Measurements from ENCODE around the gene POU6F2. TPM values are rescaled to one million over a fixed set of nuclear protein-coding genes. Genes with fewer than 3 reads are reported as not detected.

Gene POU6F2
- total and polyA plus RNA-seq, 4 donors: 0.38 to 1.9 (median 1.5) TPM; not detected in 1

DNA sequence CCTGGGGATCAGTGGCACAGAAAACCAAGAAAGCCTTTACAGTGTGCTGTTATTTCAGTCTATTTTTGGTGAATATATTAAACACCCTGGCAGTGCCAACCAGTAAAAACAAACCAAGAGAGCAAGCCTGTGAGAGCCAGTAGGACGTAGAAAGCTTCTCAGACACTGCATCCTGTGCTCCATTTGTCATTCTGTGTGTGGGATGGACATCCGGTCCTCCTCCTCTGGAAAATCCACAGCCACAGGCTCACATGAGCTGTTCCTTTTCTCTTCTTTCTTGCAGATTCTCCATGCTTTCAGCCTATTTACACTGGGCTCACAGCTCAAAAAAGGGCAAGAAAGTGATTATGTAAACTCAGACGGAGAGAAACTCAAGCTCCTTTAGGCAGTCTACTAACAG is 468.8 kb downstream of the POU6F2 start:
- 22 to 24% methylated on average over 3 of the region's 3 CpGs for WGBS, 2 donors

DNA sequence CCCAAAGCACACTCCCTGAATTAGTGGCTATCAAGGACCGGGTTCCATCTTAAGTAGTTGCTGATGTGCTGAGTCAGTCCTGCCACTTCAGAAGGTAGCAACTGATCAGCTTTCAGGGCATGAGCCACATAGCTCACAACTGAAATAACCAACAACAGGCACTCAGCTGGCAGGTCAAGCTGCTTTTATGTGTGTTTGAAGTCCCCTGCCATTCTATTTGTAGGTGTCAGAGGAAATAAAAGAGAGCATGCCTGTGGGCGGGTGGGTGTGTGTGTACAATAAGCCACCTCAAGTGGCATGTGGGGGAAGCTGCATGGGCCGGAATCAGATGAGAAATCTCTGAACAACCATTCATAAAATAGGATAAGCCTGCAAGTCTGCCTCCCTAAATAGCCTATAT is 474.2 kb downstream of the POU6F2 start:
- intact Hi-C loops (cut with DNase I): no loop called here
- ATAC-seq (ENCODE audit: low FRiP score) (no peak), DNase-seq (no peak)
- Histone ChIP-seq H3K36me3 (ENCODE audit: control insufficient read depth in 1 of 2, insufficient read depth in 2 of 2, low read length in 1 of 2) (no peaks in the 10 kb centered on the region), H3K4me3 (ENCODE audit: low read length in 2 of 2) (no peak overlapping the region), H3K27ac (ENCODE audit: low read depth in 1 of 2, low read length in 2 of 2) (no peak overlapping the region), H3K9me3 (ENCODE audit: control insufficient read depth, low read length) (no peaks in the 10 kb centered on the region), H3K4me1 (ENCODE audit: control insufficient read depth in 1 of 2, insufficient read depth in 2 of 2, low read length in 2 of 2) (no peaks in the 10 kb centered on the region), H3K27me3 (ENCODE audit: control insufficient read depth in 1 of 2, insufficient read depth in 2 of 2, low read length in 1 of 2) (no peaks in the 10 kb centered on the region)
- whole genome bisulfite sequencing, 2 donors: 74 to 76% methylated on average over 3 of the region's 3 CpGs

More for the DNA sequence above, 468.8 kb downstream of the POU6F2 start:
- Histone ChIP-seq H3K9me3 (ENCODE audit: control insufficient read depth, low read length) (no peaks in the 10 kb centered on the region), H3K36me3 (ENCODE audit: control insufficient read depth in 1 of 2, insufficient read depth in 2 of 2, low read length in 1 of 2) (no peaks in the 10 kb centered on the region), H3K27ac (ENCODE audit: low read depth in 1 of 2, low read length in 2 of 2) (no peak overlapping the region), H3K4me3 (ENCODE audit: low read length in 2 of 2) (no peak overlapping the region), H3K27me3 (ENCODE audit: control insufficient read depth in 1 of 2, insufficient read depth in 2 of 2, low read length in 1 of 2) (no peaks in the 10 kb centered on the region), H3K4me1 (ENCODE audit: control insufficient read depth in 1 of 2, insufficient read depth in 2 of 2, low read length in 2 of 2) (no peaks in the 10 kb centered on the region)
- DNase-seq: no peak
- intact Hi-C loops (cut with DNase I): no loop called here
- no peak for ATAC-seq (ENCODE audit: low FRiP score)

DNA sequence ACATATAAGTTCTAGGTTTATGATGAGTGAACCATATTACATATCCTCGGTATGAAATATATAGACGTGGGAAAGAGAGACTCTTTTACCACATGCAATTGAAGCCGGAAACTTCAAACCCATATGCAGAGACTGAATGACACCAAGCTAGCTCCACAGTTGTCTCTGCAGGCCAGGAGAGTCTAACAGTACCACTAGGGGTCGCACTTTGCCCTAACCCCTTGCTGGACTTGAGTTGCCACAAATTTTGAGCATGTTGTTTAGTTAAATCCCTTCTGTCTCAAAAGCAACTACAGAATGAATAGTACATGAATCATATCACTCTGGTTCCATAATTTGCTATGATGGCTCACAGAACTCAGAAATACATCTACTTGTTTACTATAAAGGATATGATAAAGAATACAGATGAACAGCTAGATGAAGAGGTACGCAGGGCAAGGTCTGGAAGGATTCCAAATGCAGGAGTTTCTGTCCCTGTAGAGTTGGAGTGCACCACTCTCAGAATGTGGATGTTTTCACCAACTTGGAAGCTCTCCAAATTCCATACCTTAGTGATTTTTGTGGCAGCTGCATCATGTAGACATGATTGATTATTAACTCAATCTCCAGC is 476.1 kb downstream of the POU6F2 start:
- DNase-seq: no peak
- WGBS, 2 donors: 48 to 49% methylated on average over 5 of the region's 5 CpGs
- intact Hi-C loops (cut with DNase I): no loop called here
- Histone ChIP-seq H3K9me3 (ENCODE audit: control insufficient read depth, low read length) (no peaks in the 10 kb centered on the region), H3K4me3 (ENCODE audit: low read length in 2 of 2) (no peak overlapping the region), H3K36me3 (ENCODE audit: control insufficient read depth in 1 of 2, insufficient read depth in 2 of 2, low read length in 1 of 2) (no peaks in the 10 kb centered on the region), H3K4me1 (ENCODE audit: control insufficient read depth in 1 of 2, insufficient read depth in 2 of 2, low read length in 2 of 2) (no peaks in the 10 kb centered on the region), H3K27me3 (ENCODE audit: control insufficient read depth in 1 of 2, insufficient read depth in 2 of 2, low read length in 1 of 2) (no peaks in the 10 kb centered on the region), H3K27ac (ENCODE audit: low read depth in 1 of 2, low read length in 2 of 2) (no peak overlapping the region)
- ATAC-seq (ENCODE audit: low FRiP score): no peak

DNA sequence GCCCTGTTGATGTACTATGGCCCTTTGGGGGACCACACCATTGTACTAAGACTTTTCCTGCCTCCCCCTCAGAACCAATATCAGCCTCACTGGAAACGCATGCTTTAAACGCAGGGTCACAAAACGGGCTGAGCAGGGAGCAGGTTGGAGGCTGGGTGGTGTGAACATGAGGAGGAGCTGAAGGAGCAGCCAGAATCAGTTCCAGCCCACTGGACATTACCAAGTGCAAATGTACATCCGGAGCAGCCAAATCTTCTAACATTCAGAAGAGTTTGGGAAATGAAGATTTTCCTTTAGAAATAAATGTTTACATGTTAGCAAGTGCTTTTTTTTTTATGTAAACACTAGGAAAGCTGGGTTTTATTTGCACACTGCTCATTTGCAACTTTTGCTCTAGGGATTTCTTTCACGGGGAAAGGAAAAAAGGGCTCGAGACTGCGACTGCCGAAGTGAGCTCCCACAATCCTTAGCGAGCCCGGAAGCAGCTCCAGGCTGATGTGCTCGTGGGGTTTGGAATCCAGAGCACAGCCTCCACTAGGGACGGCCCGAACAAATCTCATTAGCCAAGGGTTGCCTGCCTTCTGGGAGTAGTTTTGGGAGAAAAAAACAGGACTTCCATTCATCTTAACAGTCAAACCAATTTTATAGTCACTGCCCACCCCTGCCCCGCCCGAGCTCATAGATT is 480.5 kb downstream of the POU6F2 start:
- H3K27ac ChIP-seq (ENCODE audit: low read depth in 1 of 2, low read length in 2 of 2): no peak overlapping the region
- H3K4me3 ChIP-seq (ENCODE audit: low read length in 2 of 2): no peak overlapping the region
- intact Hi-C loops (cut with DNase I): no loop called here
- no peak for DNase-seq
- H3K27me3 ChIP-seq (ENCODE audit: control insufficient read depth in 1 of 2, insufficient read depth in 2 of 2, low read length in 1 of 2): no peaks in the 10 kb centered on the region
- ATAC-seq (ENCODE audit: low FRiP score): no peak
- no peaks in the 10 kb centered on the region for H3K4me1 ChIP-seq (ENCODE audit: control insufficient read depth in 1 of 2, insufficient read depth in 2 of 2, low read length in 2 of 2)
- 55 to 56% methylated on average over 15 of the region's 15 CpGs for WGBS, 2 donors
- H3K9me3 ChIP-seq (ENCODE audit: control insufficient read depth, low read length): no peaks in the 10 kb centered on the region
- H3K36me3 ChIP-seq (ENCODE audit: control insufficient read depth in 1 of 2, insufficient read depth in 2 of 2, low read length in 1 of 2): no peaks in the 10 kb centered on the region

DNA sequence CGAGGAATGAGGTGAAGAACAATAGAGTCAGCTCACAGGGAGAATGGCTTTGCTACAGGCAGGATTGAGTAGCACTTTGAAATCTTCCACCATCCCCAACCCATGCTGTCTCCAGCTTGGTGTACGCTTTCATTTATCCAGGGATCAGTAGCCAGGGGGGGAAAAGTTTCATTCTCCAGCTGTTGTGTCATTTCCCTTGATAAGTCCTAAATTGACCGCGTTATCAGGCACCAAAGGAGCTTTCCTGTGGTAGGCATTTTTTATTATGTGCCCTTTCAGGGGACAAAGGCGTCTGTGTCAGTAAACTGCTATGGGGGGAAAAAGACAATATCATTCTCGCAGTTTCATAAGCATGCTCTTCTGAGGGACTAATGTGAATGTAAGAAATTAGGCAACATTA is 481.9 kb downstream of the POU6F2 start:
- DNase-seq: no peak
- intact Hi-C loops (cut with DNase I): loop anchor here in 1 of 2 donors (10.0 kb wide), 1 partner anchor 385 kb away; no protein-coding TSS in a partner anchor
- WGBS, 2 donors: 61 to 66% methylated on average over 6 of the region's 6 CpGs
- Histone ChIP-seq H3K36me3 (ENCODE audit: control insufficient read depth in 1 of 2, insufficient read depth in 2 of 2, low read length in 1 of 2) (no peaks in the 10 kb centered on the region), H3K27me3 (ENCODE audit: control insufficient read depth in 1 of 2, insufficient read depth in 2 of 2, low read length in 1 of 2) (no peaks in the 10 kb centered on the region), H3K4me1 (ENCODE audit: control insufficient read depth in 1 of 2, insufficient read depth in 2 of 2, low read length in 2 of 2) (no peaks in the 10 kb centered on the region), H3K27ac (ENCODE audit: low read depth in 1 of 2, low read length in 2 of 2) (no peak overlapping the region), H3K4me3 (ENCODE audit: low read length in 2 of 2) (no peak overlapping the region), H3K9me3 (ENCODE audit: control insufficient read depth, low read length) (no peaks in the 10 kb centered on the region)
- no peak for ATAC-seq (ENCODE audit: low FRiP score)

DNA sequence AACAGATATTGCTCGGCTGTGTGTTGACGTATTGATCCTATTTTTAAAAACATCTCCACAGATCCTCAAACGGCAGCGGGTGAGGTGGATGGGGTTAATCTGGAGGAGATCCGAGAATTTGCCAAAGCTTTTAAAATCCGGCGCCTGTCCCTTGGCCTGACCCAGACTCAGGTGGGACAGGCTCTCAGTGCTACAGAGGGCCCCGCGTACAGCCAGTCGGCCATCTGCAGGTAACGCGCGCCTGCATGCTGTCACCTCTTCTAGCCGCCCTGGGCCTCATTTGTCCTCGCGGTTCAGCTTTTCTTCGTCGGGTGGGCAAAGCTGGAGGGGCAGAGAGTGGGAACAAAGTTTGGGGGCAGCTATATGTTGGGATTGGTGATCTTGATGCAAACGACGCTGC is 482.8 kb downstream of the POU6F2 start:
- Histone ChIP-seq H3K9me3 (ENCODE audit: control insufficient read depth, low read length) (no peaks in the 10 kb centered on the region), H3K36me3 (ENCODE audit: control insufficient read depth in 1 of 2, insufficient read depth in 2 of 2, low read length in 1 of 2) (no peaks in the 10 kb centered on the region), H3K4me1 (ENCODE audit: control insufficient read depth in 1 of 2, insufficient read depth in 2 of 2, low read length in 2 of 2) (no peaks in the 10 kb centered on the region), H3K27me3 (ENCODE audit: control insufficient read depth in 1 of 2, insufficient read depth in 2 of 2, low read length in 1 of 2) (no peaks in the 10 kb centered on the region), H3K27ac (ENCODE audit: low read depth in 1 of 2, low read length in 2 of 2) (no peak overlapping the region), H3K4me3 (ENCODE audit: low read length in 2 of 2) (no peak overlapping the region)
- ATAC-seq (ENCODE audit: low FRiP score) (no peak), DNase-seq (no peak)
- WGBS, 2 donors: 92 to 94% methylated on average over 20 of the region's 20 CpGs
- intact Hi-C loops (cut with DNase I): loop anchor here in 1 of 2 donors (10.0 kb wide), 1 partner anchor 386 kb away; no protein-coding TSS in a partner anchor

DNA sequence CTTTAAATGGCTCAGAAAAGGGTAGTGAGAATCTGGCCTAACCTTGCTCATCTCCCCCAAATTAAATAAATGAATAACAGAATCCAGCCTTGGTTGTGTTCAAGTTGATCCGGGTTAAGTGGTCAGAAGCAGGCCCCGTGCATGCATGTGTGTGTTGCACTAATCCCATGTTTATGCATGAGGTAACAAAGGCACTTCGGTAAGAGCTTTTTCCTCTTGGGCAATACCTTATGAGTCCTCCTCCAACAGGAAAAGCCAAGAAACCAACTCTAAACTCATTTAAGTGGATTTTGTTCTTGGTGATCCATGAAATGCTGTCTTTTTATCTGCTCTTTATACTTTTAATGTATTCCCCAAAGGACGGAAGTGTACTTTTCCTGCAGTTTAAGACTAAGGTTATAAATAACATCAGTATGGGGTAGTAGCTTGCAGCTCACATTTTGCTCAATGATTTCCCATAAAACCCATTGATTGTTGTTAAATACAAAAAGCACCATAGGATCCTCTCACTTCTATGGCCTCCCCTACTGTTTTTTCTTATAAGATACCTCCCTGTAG is 483.6 kb downstream of the POU6F2 start:
- intact Hi-C loops (cut with DNase I): loop anchor here in 1 of 2 donors (10.0 kb wide), 1 partner anchor 387 kb away; no protein-coding TSS in a partner anchor
- WGBS, 2 donors: 81 to 87% methylated on average over 4 of the region's 4 CpGs
- no peak overlapping the region for H3K4me3 ChIP-seq (ENCODE audit: low read length in 2 of 2)
- ATAC-seq (ENCODE audit: low FRiP score): no peak
- no peaks in the 10 kb centered on the region for H3K4me1 ChIP-seq (ENCODE audit: control insufficient read depth in 1 of 2, insufficient read depth in 2 of 2, low read length in 2 of 2)
- no peaks in the 10 kb centered on the region for H3K27me3 ChIP-seq (ENCODE audit: control insufficient read depth in 1 of 2, insufficient read depth in 2 of 2, low read length in 1 of 2)
- no peaks in the 10 kb centered on the region for H3K36me3 ChIP-seq (ENCODE audit: control insufficient read depth in 1 of 2, insufficient read depth in 2 of 2, low read length in 1 of 2)
- DNase-seq: no peak
- no peaks in the 10 kb centered on the region for H3K9me3 ChIP-seq (ENCODE audit: control insufficient read depth, low read length)
- no peak overlapping the region for H3K27ac ChIP-seq (ENCODE audit: low read depth in 1 of 2, low read length in 2 of 2)

DNA sequence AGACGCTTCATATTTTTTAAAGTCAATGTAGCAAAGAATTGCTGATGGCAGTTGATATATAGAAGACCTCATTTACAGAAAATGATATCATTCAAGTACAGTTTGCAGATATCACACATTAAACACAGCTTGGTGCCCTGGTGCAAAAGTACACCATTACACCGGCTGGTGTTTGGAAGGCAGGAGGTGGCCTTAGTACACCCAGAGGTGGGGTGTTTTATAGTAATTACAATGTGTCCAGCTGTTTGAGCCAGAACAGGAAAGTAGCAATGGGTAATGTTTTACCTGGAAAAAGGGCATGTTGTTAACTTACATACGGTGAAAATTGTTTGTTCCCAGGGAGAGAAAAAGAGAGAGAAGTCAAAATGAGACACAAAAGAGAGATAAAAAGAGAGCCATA is 485.5 kb downstream of the POU6F2 start:
- no peak overlapping the region for H3K27ac ChIP-seq (ENCODE audit: low read depth in 1 of 2, low read length in 2 of 2)
- H3K27me3 ChIP-seq (ENCODE audit: control insufficient read depth in 1 of 2, insufficient read depth in 2 of 2, low read length in 1 of 2): no peaks in the 10 kb centered on the region
- intact Hi-C loops (cut with DNase I): loop anchor here in 1 of 2 donors (10.0 kb wide), 1 partner anchor 388 kb away; no protein-coding TSS in a partner anchor
- no peak for ATAC-seq (ENCODE audit: low FRiP score)
- no peaks in the 10 kb centered on the region for H3K36me3 ChIP-seq (ENCODE audit: control insufficient read depth in 1 of 2, insufficient read depth in 2 of 2, low read length in 1 of 2)
- DNase-seq: no peak
- 94 to 98% methylated on average over 3 of the region's 3 CpGs for WGBS, 2 donors
- H3K9me3 ChIP-seq (ENCODE audit: control insufficient read depth, low read length): no peaks in the 10 kb centered on the region
- no peaks in the 10 kb centered on the region for H3K4me1 ChIP-seq (ENCODE audit: control insufficient read depth in 1 of 2, insufficient read depth in 2 of 2, low read length in 2 of 2)
- no peak overlapping the region for H3K4me3 ChIP-seq (ENCODE audit: low read length in 2 of 2)

All from aorta (tissue), 5 donors.